Psoas muscle (tissue), 8 donors: Measurements from ENCODE around the gene NR4A3. TPM values are rescaled to one million over a fixed set of nuclear protein-coding genes. Genes with fewer than 3 reads are reported as not detected.

ENCODE experiments used
- ATAC-seq, 4 donors: fragments of 200-7000 bp; cut with Tn5 transposase; one replicate each; pipeline ENCODE4 v1.9.1; 2020; ENCODE audit warnings: moderate library complexity in 3 of 4, mild to moderate bottlenecking in 2 of 4
- DNase-seq, 2 donors: peaks; one replicate each; pipeline ENCODE4 v3.0.0-alpha.2; 2020
- H3K27ac ChIP-seq: fragments of 200-600 bp; one replicate; pipeline ENCODE4 v1.8.0; 2022
- H3K27me3 ChIP-seq, 3 donors: fragments of 200-600 bp in 1 of 3; one replicate each; pipeline versions ENCODE4 v1.6.1 to v1.8.0; 2013 to 2022; ENCODE audit warnings: low read length in 2 of 3, mild to moderate bottlenecking in 2 of 3, moderate library complexity in 1 of 3; ENCODE audit not compliant: insufficient read depth in 3 of 3
- H3K36me3 ChIP-seq, 2 donors: fragments of 200-600 bp in 1 of 2; one replicate each; pipeline versions ENCODE4 v1.6.1 to v1.8.0; 2013 to 2022; ENCODE audit warnings: low read depth in 1 of 2, mild to moderate bottlenecking in 1 of 2, moderate library complexity in 1 of 2; ENCODE audit not compliant: insufficient read depth in 1 of 2
- H3K4me1 ChIP-seq: fragments of 200-600 bp; one replicate; pipeline ENCODE4 v1.8.0; 2022
- H3K4me3 ChIP-seq: fragments of 200-600 bp; one replicate; pipeline ENCODE4 v1.8.0; 2022; ENCODE audit warnings: mild to moderate bottlenecking
- H3K9me3 ChIP-seq: fragments of 200-600 bp; one replicate; pipeline ENCODE4 v1.8.0; 2022
- CTCF ChIP-seq: fragments of 200-600 bp; IDR thresholded peaks from one replicate; pipeline ENCODE4 v1.8.0; 2022; ENCODE audit warnings: antibody characterized with exemption
- WGBS, 3 donors: extraction: QIAGEN DNeasy Blood & Tissue Kit; methylation state at CpG; one replicate each; pipeline versions ENCODE4 v1.1.6 to v1.1.7; 2013; 5-methylcytosine and 5-hydroxymethylcytosine counted together
- intact Hi-C, 2 donors: fragments of 100-400 bp; cut with DNase I; formaldehyde crosslinking; loops; one replicate each; pipeline versions ENCODE4 v1.11.0 to v1.14.2; 2022
- polyA plus RNA-seq, 3 donors: library from polyadenylated mRNA; stranded (reverse); fragments of 200-250 nt; gene quantifications; one replicate each; pipeline ENCODE4 v1.2.3, GENCODE V29; 2013
- total RNA-seq, 4 donors: library from RNA; stranded (reverse); fragmentation: NEBNext Ultra II Directional in 2 of 4; extraction: Animal tissue kit (Norgen Biotek cat#: 25700) in 2 of 4; gene quantifications; one replicate each; pipeline versions ENCODE4 v1.2.1 to v1.2.4, GENCODE V29; 2021 to 2023
- donor health status: healthy with polysubstance abuse.
- donor health status: DM: no; HTN: no; CAD: no; lungs with moderate emphysema.
- donor health status: Bipolar disorder and iron deficiency.
- donor health status: healthy.
- donor health status: DM: yes; HTN: yes; CAD: no.
- donor health status: DM: no; HTN: no; CAD: no.
- donor health status: DM: no; HTN: no; CAD: no.
- donor health status: DM: yes; HTN: yes; CAD: no.

Gene NR4A3
- total and polyA plus RNA-seq, 7 donors: 1.5 to 40.8 (median 9.3) TPM

- Histone ChIP-seq H3K27me3 (no peaks in the 10 kb centered on the region), H3K36me3 (peaks cover 3 to 15% of the 10 kb centered on the region in 2 donors), H3K4me1 (no peaks in the 10 kb centered on the region), H3K4me3 (no peak overlapping the region), H3K9me3 (no peaks in the 10 kb centered on the region), H3K27ac (no peak overlapping the region)
- TF ChIP-seq CTCF: no peak
- no peak for DNase-seq
- WGBS, 3 donors: 81 to 85% (median 84%) methylated on average over 4 of the region's 4 CpGs
- no peak for ATAC-seq
- intact Hi-C loops: no loop called here
These were observed 12.1 kb downstream of the NR4A3 start for GRCh38 chr9:99833735-99834134.

- H3K4me3 ChIP-seq: no peak overlapping the region
- H3K36me3 ChIP-seq: peaks cover 3 to 15% of the 10 kb centered on the region in 2 donors
- no peaks in the 10 kb centered on the region for H3K9me3 ChIP-seq
- WGBS, 3 donors: 89 to 98% (median 97%) methylated on average over 3 of the region's 3 CpGs
- DNase-seq (no peak), ATAC-seq (no peak)
- intact Hi-C loops: no loop called here
- no peaks in the 10 kb centered on the region for H3K4me1 ChIP-seq
- no peaks in the 10 kb centered on the region for H3K27me3 ChIP-seq
- no peak overlapping the region for H3K27ac ChIP-seq
- no peak for TF ChIP-seq CTCF
These were observed 12.8 kb downstream of the NR4A3 start for GRCh38 chr9:99834474-99834873.

- Histone ChIP-seq H3K9me3 (no peaks in the 10 kb centered on the region), H3K27me3 (no peaks in the 10 kb centered on the region), H3K27ac (no peak overlapping the region), H3K36me3 (peaks cover 3 to 15% of the 10 kb centered on the region in 2 donors), H3K4me3 (no peak overlapping the region), H3K4me1 (no peaks in the 10 kb centered on the region)
- TF ChIP-seq CTCF: no peak
- intact Hi-C loops: no loop called here
- ATAC-seq: peak in 1 of 4 donors; percentile 8
- no peak for DNase-seq
These were observed 13.5 kb downstream of the NR4A3 start for GRCh38 chr9:99835142-99835541.

GRCh38 chr9:99835581-99835980 is 13.9 kb downstream of the NR4A3 start:
- Histone ChIP-seq H3K4me1 (no peaks in the 10 kb centered on the region), H3K27ac (no peak overlapping the region), H3K27me3 (no peaks in the 10 kb centered on the region), H3K36me3 (peaks cover 3 to 15% of the 10 kb centered on the region in 2 donors), H3K9me3 (no peaks in the 10 kb centered on the region), H3K4me3 (no peak overlapping the region)
- TF ChIP-seq CTCF: no peak
- ATAC-seq: no peak
- no peak for DNase-seq
- intact Hi-C loops: no loop called here

- TF ChIP-seq CTCF: no peak
- Histone ChIP-seq H3K9me3 (no peaks in the 10 kb centered on the region), H3K27ac (no peak overlapping the region), H3K4me3 (no peak overlapping the region), H3K36me3 (peaks cover 0 to 5% of the 10 kb centered on the region in 2 donors), H3K27me3 (no peaks in the 10 kb centered on the region), H3K4me1 (no peaks in the 10 kb centered on the region)
- 59 to 78% (median 60%) methylated on average over 1 of the region's 1 CpG for WGBS, 3 donors
- intact Hi-C loops: no loop called here
- no peak for ATAC-seq
- DNase-seq: no peak
These were observed 18.4 kb downstream of the NR4A3 start for GRCh38 chr9:99840072-99840471.
